ENCODE results near the gene SEC61B. TPM values are rescaled to one million over a fixed set of nuclear protein-coding genes. Genes with fewer than 3 reads are reported as not detected.

The SEC61B gene
- total RNA-seq, 2 donors from 2014 or later, result 153 to 187 TPM

- Mint-ChIP-seq H3K27me3 (ENCODE audit: insufficient read depth) (no peaks in the 10 kb centered on the region), H3K9me3 (no peaks in the 10 kb centered on the region), H3K4me3 (no peak overlapping the region), H3K36me3 (ENCODE audit: low read depth) (no peaks in the 10 kb centered on the region), H3K4me1 (peaks cover 2% of the 10 kb centered on the region), H3K27ac (no peak overlapping the region)
- no peaks in the 10 kb centered on the region for H3K27me3 ChIP-seq (ENCODE audit: control insufficient read depth, insufficient read depth, low read length, poor library complexity, severe bottlenecking)
- 60 to 90% methylated on average over 1 to 3 of the region's 3 CpGs for WGBS, 2 experiments (ENCODE audit: insufficient coverage in 1 of 2, insufficient read length in 1 of 2)
- H3K9me3 ChIP-seq (ENCODE audit: control insufficient read depth, low read length), result no peaks in the 10 kb centered on the region
- TF ChIP-seq CTCF (conservative IDR thresholded peaks at IDR 0.05), result peak; percentile 78
- no peaks in the 10 kb centered on the region for H3K4me1 ChIP-seq (ENCODE audit: control insufficient read depth, insufficient read depth, low read length)
- DNase-seq, result peak; percentile 81
- no peak overlapping the region for H3K9ac ChIP-seq (ENCODE audit: extremely low read depth, low read length, poor library complexity, severe bottlenecking)
- no peak overlapping the region for H3K27ac ChIP-seq (ENCODE audit: low read depth, low read length)
- no peak overlapping the region for H3K4me3 ChIP-seq (ENCODE audit: low read length)
- no peaks in the 10 kb centered on the region for H3K36me3 ChIP-seq (ENCODE audit: control insufficient read depth, insufficient read depth, low read length)
Observed at GRCh38 chr9:99264070-99264680, 42.1 kb downstream of the SEC61B start.

- Histone ChIP-seq H3K4me3 (ENCODE audit: low read length) (no peak overlapping the region), H3K27me3 (ENCODE audit: control insufficient read depth, insufficient read depth, low read length, poor library complexity, severe bottlenecking) (no peaks in the 10 kb centered on the region), H3K9ac (ENCODE audit: extremely low read depth, low read length, poor library complexity, severe bottlenecking) (no peak overlapping the region), H3K27ac (ENCODE audit: low read depth, low read length) (no peak overlapping the region), H3K4me1 (ENCODE audit: control insufficient read depth, insufficient read depth, low read length) (no peaks in the 10 kb centered on the region), H3K36me3 (ENCODE audit: control insufficient read depth, insufficient read depth, low read length) (no peaks in the 10 kb centered on the region), H3K9me3 (ENCODE audit: control insufficient read depth, low read length) (no peaks in the 10 kb centered on the region)
- Mint-ChIP-seq H3K4me3 (no peak overlapping the region), H3K36me3 (ENCODE audit: low read depth) (no peaks in the 10 kb centered on the region), H3K27ac (no peak overlapping the region), H3K9me3 (no peaks in the 10 kb centered on the region), H3K4me1 (peaks cover 2% of the 10 kb centered on the region), H3K27me3 (ENCODE audit: insufficient read depth) (no peaks in the 10 kb centered on the region)
- no peak for DNase-seq
- WGBS, 2 experiments (ENCODE audit: insufficient coverage in 1 of 2, insufficient read length in 1 of 2), result 100% methylated on average over 2 of the region's 2 CpGs
- TF ChIP-seq CTCF (conservative IDR thresholded peaks at IDR 0.05), result no peak
Observed at GRCh38 chr9:99265691-99266090, 43.6 kb downstream of the SEC61B start.

GRCh38 chr9:99266255-99267023 lies 44.4 kb downstream of the SEC61B start:
- Histone ChIP-seq H3K9ac (ENCODE audit: extremely low read depth, low read length, poor library complexity, severe bottlenecking) (no peak overlapping the region), H3K9me3 (ENCODE audit: control insufficient read depth, low read length) (no peaks in the 10 kb centered on the region), H3K4me1 (ENCODE audit: control insufficient read depth, insufficient read depth, low read length) (no peaks in the 10 kb centered on the region), H3K27me3 (ENCODE audit: control insufficient read depth, insufficient read depth, low read length, poor library complexity, severe bottlenecking) (no peaks in the 10 kb centered on the region), H3K4me3 (ENCODE audit: low read length) (no peak overlapping the region), H3K27ac (ENCODE audit: low read depth, low read length) (no peak overlapping the region), H3K36me3 (ENCODE audit: control insufficient read depth, insufficient read depth, low read length) (no peaks in the 10 kb centered on the region)
- peak; percentile 95 for DNase-seq
- H3K4me1 Mint-ChIP-seq, result peaks cover 2% of the 10 kb centered on the region
- no peaks in the 10 kb centered on the region for H3K9me3 Mint-ChIP-seq
- peak; percentile 98 for TF ChIP-seq CTCF (conservative IDR thresholded peaks at IDR 0.05)
- no peak overlapping the region for H3K27ac Mint-ChIP-seq
- no peak overlapping the region for H3K4me3 Mint-ChIP-seq
- H3K27me3 Mint-ChIP-seq (ENCODE audit: insufficient read depth), result no peaks in the 10 kb centered on the region
- H3K36me3 Mint-ChIP-seq (ENCODE audit: low read depth), result no peaks in the 10 kb centered on the region
- WGBS, 2 experiments (ENCODE audit: insufficient coverage in 1 of 2, insufficient read length in 1 of 2), result 22 to 24% methylated on average over 17 of the region's 17 CpGs

Data from endodermal cell (in vitro differentiated cells).